Measurements from ENCODE around the gene C1QTNF9.
"Not testable (repeated sequence)": the region's sequence is repeated elsewhere in the genome, so short reads cannot be mapped to it uniquely, and the experiment has no call there.

DNA sequence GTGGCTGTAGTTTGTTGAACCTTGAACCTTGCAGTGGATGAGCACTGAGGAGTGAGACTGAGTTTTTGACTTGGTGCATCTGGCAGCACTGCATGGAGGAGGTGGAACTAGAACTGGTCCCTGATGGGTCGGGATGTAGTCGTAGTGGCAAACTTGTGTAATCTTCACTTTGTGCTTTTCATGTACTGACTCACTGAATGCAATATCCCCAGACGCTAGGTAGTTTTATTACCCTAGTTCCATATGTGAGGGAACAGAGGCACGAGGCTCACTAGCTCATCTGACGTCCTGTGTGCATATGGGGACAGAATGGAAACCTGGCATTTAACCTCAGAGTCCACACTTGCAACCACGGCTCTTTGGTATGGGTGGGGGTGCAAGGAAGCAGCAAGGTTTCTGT, 10.3 kb downstream of the C1QTNF9 start:
- not testable (repeated sequence) for TF ChIP-seq CTCF (IDR thresholded peaks at IDR 0.05); EZH2 (IDR thresholded peaks at IDR 0.05; ENCODE audit: borderline replicate concordance, insufficient read depth, low read depth, low read length, poor library complexity, severe bottlenecking)
